GM12873 (cell line): ENCODE measurements around the gene PEAK3.

Experiments
- TF ChIP-seq, protein P1 (sequence below): IDR thresholded peaks from 2 replicates; pipeline ENCODE4 v1.5.1; 2012; ENCODE audit warnings: low read depth, mild to moderate bottlenecking, moderate library complexity, low read length, control low read depth; ENCODE audit not compliant: insufficient read depth; ENCODE audit errors: missing control alignments

The PEAK3 gene

DNA sequence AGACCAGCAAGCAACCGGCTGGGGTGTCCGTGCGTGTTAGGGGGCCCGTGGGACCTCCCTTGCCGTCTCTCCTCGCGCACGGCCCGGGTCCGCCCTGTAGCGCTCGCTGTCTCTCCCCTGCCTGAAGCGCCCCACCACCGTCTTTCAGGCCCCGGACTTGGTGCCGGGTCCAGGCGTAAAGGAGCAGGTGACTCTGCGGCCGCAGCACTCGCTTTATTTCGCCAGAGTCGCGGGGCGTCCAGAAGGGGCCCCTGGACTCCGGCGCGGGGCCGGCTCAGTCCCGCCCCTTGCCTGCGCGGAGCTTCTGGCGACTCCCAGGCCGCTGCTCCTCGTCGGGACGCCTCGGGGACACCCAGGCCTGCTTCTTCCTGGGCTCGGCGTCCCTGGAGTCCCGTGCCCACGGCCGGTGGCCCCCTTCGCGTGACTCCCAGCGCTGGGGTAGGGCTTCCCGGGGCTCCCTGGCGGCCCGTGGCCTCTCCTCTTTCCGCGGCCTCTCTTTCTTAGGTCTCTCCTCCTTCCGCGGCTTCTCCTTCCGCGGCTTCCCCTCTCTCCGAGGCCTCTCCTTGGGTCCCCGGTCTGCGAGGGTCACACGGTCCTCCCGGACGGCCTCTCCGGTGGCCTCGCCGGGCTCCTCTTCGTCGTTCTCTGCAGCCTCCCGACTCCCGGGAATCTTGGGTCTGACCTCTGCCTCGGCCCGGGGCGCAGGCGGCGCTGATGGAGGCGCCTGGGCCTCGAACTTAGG, 29.7 kb downstream of the PEAK3 start:
- TF ChIP-seq, protein P1, sequence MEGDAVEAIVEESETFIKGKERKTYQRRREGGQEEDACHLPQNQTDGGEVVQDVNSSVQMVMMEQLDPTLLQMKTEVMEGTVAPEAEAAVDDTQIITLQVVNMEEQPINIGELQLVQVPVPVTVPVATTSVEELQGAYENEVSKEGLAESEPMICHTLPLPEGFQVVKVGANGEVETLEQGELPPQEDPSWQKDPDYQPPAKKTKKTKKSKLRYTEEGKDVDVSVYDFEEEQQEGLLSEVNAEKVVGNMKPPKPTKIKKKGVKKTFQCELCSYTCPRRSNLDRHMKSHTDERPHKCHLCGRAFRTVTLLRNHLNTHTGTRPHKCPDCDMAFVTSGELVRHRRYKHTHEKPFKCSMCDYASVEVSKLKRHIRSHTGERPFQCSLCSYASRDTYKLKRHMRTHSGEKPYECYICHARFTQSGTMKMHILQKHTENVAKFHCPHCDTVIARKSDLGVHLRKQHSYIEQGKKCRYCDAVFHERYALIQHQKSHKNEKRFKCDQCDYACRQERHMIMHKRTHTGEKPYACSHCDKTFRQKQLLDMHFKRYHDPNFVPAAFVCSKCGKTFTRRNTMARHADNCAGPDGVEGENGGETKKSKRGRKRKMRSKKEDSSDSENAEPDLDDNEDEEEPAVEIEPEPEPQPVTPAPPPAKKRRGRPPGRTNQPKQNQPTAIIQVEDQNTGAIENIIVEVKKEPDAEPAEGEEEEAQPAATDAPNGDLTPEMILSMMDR = no peak

DNA sequence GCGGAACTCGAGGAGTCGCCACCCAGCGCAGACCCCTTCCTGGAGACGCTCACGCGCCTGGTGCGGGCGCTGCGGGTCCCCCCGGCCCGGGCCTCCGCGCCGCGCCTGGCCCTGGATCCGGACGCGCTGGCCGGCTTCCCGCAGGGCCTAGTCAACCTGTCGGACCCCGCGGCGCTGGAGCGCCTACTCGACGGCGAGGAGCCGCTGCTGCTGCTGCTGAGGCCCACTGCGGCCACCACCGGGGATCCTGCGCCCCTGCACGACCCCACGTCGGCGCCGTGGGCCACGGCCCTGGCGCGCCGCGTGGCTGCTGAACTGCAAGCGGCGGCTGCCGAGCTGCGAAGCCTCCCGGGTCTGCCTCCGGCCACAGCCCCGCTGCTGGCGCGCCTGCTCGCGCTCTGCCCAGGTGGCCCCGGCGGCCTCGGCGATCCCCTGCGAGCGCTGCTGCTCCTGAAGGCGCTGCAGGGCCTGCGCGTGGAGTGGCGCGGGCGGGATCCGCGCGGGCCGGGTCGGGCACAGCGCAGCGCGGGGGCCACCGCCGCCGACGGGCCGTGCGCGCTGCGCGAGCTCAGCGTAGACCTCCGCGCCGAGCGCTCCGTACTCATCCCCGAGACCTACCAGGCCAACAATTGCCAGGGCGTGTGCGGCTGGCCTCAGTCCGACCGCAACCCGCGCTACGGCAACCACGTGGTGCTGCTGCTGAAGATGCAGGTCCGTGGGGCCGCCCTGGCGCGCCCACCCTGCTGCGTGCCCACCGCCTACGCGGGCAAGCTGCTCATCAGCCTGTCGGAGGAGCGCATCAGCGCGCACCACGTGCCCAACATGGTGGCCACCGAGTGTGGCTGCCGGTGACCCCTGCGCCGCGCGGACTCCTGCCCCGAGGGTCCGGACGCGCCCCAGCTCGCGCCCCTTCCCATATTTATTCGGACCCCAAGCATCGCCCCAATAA, 30.6 kb downstream of the PEAK3 start:
- TF ChIP-seq, protein P1 = no peak

DNA sequence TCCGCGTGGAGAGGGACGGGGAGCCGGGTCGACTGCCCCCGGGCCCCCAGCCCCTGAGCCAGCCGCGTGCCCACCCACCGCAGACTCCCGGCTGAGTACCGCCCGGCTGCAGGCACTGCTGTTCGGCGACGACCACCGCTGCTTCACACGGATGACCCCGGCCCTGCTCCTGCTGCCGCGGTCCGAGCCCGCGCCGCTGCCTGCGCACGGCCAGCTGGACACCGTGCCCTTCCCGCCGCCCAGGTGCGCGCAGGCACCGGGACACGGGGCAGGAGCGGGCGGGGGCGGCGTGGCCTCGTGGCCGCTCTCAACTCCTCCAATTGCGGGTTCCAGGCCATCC, 31.2 kb downstream of the PEAK3 start:
- TF ChIP-seq, protein P1 = no peak

DNA sequence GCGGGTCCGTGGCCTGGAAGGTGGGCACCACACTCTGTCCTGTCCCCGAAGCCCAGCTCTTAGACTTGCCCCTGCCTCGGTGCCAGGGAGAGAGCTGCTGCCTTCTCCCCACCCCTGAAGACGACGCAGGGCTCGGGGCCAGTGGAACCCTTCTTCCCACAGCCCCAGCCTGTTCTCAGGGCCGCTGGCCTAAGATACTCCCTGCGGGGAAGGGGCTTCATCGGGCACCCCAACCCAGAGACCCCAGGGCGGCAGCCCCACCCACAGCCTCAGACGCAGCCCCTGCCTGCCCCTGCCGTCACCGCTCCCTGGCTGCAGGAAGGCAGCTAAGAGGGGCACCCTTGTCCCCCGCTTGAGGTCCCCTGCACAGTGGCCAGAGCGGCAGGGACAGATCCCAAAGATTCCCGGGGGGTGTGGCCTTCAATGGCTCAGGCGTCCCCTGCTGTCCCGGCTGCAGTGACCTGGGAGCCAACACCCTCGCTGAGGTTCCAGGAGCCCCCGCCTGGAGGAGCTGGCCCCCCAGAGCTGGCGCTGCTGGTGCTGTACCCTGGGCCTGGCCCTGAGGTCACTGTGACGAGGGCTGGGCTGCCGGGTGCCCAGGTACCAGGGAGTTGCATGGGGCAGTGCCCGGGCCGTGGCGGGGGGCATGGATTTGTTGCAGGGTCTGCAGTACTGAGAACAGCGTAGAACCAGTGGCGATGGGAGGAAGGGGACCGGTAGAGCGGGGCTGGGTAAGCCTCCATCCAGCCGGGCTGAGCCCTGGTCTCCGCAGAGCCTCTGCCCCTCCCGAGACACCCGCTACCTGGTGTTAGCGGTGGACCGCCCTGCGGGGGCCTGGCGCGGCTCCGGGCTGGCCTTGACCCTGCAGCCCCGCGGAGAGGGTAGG, 31.9 kb downstream of the PEAK3 start:
- TF ChIP-seq, protein P1 = no peak

DNA sequence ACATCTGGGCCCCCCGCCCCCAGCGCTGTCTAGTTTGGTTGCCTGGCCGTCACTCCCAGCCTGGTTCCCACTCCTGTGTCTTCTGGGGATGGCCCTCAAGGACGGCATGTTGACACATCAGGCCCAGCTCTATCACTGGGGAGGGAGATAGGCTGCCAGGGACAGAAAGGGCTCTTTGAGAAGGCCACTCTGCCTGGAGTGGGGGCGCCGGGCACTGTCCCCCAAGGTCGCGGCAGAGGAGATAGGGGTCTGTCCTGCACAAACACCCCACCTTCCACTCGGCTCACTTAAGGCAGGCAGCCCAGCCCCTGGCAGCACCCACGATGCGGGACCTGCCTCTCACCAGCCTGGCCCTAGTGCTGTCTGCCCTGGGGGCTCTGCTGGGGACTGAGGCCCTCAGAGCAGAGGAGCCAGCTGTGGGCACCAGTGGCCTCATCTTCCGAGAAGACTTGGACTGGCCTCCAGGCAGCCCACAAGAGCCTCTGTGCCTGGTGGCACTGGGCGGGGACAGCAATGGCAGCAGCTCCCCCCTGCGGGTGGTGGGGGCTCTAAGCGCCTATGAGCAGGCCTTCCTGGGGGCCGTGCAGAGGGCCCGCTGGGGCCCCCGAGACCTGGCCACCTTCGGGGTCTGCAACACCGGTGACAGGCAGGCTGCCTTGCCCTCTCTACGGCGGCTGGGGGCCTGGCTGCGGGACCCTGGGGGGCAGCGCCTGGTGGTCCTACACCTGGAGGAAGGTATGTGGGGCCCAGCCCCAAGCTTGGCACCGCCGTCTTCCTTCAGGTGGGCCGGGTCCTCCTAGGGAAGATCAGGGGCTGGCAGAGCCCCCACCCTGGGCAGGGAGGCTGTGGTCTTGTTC, 32.7 kb downstream of the PEAK3 start, which contains the start of gene AMH:
TSS of gene AMH (plus strand) at position 314 of the 857 bp plus-strand sequence. CDS start at position 324, 10 bp downstream.
- TF ChIP-seq, protein P1 = no peak

DNA sequence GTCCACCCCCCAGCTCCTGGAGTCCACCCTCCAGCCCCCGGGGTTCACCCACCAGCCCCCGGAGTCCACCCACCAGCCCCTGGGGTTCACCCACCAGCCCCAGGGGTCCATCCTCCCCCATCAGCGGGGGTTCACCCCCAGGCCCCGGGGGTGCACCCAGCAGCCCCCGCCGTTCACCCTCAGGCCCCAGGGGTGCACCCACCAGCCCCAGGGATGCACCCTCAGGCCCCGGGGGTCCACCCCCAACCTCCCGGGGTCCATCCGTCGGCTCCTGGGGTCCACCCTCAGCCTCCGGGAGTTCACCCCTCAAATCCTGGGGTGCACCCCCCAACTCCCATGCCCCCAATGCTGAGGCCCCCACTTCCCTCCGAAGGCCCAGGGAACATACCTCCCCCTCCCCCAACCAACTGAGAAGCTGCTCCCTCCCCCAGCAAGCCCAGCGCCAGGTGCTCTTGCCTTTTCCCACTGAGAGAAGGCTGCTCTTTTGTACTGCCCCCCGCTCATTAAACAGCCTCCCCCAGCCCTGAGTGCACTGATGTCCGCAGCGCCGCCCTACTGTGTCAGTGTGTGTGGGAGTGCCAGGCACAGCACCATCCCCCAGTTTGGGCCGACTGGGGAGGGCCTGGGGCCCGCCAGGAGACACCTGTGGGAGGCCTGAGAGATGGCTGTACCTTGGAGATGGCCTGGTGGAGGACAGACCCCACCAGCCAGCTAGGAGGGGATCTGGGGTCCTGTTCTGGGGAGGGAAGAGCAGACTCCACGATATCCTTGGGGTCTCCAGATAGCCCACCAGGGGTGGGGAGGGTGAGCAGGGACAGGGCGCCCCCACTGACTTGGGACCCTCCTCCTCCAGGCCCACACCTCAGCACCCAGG, 33.6 kb downstream of the PEAK3 start:
- TF ChIP-seq, protein P1 = no peak
